NCI-H2029 (cell line): ENCODE data around the gene PROM1.

Experiments
- DNase-seq: peaks from one replicate; lab custom pipeline; 2025; lab: John Stamatoyannopoulos, UW

The PROM1 gene

GRCh38 chr4:16109256-16109655 lies 25.4 kb upstream of the PROM1 start:
- DNase-seq = no peak

GRCh38 chr4:16106956-16107355 lies 23.1 kb upstream of the PROM1 start:
- DNase-seq = no peak

GRCh38 chr4:16104520-16104919 lies 20.7 kb upstream of the PROM1 start:
- no peak for DNase-seq

GRCh38 chr4:16102356-16102755 lies 18.5 kb upstream of the PROM1 start:
- DNase-seq = no peak

DNA sequence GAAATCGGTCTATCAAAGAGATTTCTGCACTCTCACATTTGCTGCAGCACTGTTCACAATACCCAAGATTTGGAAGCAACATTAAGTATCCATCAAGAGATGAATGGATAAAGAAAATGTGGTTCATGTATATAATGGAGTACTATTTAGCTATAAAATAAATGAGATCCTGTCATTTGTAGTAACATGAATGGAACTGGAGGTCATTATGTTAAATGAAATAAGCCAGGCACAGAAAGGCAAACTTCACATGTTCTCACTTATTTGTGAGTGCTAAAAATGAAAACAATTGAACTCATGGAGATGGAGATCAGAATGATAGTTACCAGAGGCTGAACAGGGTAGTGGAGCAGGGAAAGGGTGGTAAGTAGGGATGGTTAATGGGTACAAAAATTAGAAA lies 17.0 kb upstream of the PROM1 start:
- no peak for DNase-seq

DNA sequence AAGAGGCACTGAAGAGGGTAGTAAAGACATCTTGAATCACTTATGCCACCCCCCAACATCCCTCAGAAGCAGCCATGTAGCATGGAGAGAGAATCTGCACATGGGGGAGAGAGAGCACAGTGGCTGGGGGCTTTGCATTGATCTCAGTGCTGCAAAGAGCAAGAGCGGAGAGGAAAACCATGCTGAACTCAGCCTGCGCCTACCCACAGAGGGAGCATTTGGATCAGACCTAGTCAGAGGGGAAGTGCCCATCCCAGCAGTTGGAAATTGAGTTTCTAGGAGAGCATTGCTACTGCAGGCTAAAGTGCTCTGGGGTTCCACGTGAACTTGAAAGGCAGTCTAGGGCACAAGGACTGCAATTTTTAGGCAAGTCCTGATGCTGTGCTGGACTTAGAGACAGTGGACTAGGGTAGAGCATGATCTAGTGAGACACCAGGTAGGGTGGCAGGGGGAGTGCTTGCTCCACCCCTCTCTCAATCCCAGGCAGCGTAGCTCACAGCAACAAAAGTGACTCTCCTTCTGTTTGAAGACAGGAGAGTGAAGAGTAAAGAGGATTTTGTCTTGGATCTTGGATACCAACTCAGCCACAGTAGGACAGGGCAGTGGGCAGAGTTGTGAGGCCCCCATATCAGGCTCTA lies 9.0 kb upstream of the PROM1 start:
- no peak for DNase-seq

GRCh38 chr4:16090096-16090705 lies 6.4 kb upstream of the PROM1 start:
- DNase-seq = no peak

DNA sequence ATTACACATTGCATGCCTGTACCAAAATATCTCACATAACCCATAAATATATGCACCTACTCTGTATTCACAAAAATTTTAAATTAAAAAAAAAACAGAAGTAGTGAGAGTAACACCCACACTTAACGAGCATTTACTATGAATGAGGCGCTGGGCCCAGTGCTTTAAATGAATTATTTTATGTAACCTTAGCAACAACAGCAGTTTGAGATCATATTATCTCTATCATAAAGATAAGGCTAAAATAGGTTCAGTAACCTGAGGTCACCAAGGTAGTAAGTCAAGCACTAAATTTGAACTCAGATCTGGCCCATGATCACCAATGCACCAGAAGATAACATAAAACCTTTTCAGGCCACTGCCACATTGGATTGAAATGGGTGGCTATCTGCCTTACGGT lies 5.3 kb upstream of the PROM1 start:
- no peak for DNase-seq

DNA sequence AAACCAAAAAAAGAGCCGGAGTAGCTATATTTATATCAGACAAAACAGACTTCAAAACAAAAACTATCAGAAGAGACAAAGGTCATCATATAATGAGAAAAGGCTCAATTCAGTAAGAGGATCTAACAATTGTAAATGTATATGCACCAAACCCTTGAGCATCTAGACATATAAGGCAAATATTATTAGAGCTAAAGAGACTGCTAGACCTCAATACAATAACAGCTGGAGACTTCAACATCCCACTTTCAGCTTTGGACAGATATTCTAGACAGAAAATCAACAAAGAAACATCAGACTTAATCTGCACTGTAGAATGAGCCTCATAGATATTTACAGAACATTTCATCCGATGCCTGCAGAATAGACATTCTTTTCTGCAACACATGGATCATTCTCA lies 4.8 kb upstream of the PROM1 start:
- no peak for DNase-seq

DNA sequence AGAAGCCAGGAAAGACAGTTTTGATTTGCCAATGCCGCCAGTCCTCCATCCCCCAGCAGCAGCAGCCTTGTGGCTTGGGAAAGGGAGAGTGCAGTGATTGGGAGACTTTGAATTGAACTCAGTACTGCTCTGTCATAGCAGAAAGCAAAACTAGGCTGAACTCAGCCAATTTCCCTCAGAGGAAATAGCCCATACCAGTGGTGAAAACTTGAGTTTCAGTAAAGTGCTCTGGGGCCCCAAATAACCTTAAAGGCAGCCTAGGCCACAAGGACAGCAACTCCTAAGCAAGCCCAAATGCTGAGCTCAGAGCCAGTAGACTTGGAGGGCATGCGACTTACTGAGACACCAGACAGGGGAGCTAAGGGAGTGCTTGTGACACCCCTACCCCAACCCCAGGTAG lies 2.0 kb upstream of the PROM1 start:
- no peak for DNase-seq

GRCh38 chr4:16082426-16083240 lies 1.2 kb downstream of the PROM1 start:
- peak; percentile 47 for DNase-seq

GRCh38 chr4:16082041-16082425 lies 1.8 kb downstream of the PROM1 start:
- DNase-seq = no peak

DNA sequence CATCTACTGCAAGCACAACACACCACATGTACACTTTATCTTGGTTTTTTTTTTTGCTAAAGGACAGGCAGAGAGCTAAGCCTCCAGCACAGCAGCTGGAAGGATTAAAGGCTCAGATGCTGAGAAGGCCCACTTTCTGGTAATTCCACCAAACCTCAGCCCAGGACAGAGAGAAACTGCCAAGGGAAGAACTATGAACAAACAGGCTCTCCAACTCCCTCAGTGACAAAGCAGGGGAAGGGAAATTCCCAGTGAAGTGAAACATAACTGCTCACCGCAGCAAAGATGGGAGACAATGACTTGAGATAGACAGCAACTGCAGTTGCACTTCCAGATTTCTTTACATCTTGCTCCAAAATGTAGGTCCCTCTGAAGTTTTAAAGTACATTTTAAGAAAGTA lies 4.8 kb downstream of the PROM1 start:
- DNase-seq = no peak

- peak; percentile 10 for DNase-seq
Observed at GRCh38 chr4:16078195-16078760, 5.5 kb downstream of the PROM1 start.

DNA sequence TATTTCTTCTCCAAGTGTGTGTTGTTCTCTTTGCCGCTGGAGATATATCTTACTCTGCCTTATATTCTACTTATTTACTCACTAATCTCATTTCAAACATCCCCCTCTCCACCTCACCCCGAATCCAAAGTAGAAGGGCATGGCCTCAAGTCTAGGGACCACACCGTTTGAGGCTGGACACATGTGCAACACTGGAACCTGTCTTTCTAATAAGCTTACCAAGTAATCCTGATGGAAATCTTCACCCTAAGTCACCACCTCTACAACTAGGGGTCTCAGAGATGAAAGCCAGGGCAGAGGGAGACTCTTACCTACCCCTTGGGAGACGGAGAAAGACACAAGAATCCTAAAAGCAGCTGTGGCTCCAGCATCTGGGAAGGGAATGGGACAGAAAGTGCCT lies 6.0 kb downstream of the PROM1 start:
- no peak for DNase-seq

DNA sequence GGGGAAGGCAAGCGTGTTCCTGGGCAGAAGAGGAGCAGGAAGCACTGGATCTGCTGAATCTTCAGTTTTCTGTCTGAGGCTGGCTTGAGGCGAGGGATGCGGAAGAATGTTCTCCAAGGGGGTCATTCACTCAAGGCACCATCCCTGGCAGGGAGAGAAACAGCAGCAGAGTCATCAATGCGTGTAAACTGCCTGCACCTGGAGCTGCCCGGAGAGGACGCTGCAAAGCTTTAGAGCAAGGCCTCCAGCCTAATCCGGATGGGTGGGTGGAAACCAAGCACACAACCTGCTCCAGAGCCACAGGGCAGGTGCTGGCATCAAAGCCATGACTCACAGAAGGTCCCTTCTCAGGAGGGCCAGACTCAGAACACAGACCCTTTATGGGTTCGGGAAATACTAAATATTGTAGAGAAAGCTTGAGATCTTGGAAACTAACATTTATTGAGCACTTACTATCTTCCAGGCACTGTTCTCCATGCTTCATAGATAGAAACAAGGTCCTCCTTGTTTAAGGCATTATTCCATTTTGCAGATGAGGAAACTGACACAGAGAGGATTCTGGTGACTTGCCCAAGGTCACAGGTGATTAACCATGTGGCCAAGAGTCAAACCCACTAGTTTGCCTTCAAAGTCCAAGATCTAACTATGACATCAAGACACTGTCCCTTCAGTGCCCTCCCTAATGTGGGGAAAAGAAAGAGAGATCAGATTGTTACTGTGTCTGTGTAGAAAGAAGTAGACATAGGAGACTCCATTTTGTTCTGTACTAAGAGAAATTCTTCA lies 7.7 kb downstream of the PROM1 start:
- no peak for DNase-seq

- DNase-seq = no peak
Observed at GRCh38 chr4:16075061-16075460, 8.8 kb downstream of the PROM1 start.

- DNase-seq = no peak
Observed at GRCh38 chr4:16072168-16072567, 11.7 kb downstream of the PROM1 start.

DNA sequence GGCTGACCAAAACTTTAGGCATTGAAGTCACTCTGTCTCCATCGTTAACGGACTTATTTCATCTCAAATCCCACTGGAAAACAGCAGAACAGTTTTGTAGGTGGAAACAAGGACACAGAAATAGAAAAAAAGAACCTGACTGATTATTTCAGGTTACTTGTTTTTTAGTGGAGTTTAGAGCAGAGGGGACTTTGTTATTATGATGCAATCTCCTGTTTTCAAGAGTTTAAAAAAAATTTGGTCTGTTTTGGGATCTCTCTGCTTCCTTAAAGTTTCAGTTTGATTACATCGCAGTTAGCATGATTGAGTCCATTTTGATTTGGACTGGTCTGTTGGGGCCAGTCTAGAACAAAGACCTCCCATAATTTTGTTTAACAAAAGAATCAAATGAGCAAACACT lies 13.6 kb downstream of the PROM1 start:
- no peak for DNase-seq

GRCh38 chr4:16067515-16067914 lies 16.3 kb downstream of the PROM1 start:
- DNase-seq = peak; percentile 78

- DNase-seq = peak; percentile 64
Observed at GRCh38 chr4:16066586-16067128, 17.2 kb downstream of the PROM1 start.

GRCh38 chr4:16065066-16065465 lies 18.8 kb downstream of the PROM1 start:
- DNase-seq = no peak
